Omental fat pad (tissue), 4 donors: ENCODE results near the gene MEGF11. TPM values are rescaled to one million over a fixed set of nuclear protein-coding genes. Genes with fewer than 3 reads are reported as not detected.

ENCODE experiments used
- ATAC-seq: fragments of 150-250 bp; one replicate; pipeline ENCODE4 v1.9.1; 2016; ENCODE audit warnings: mild to moderate bottlenecking, moderate library complexity; ENCODE audit not compliant: low FRiP score
- DNase-seq: peaks from one replicate; pipeline ENCODE4 v3.0.0-alpha.2; 2019; ENCODE audit warnings: low spot score
- total RNA-seq, 4 donors: library from RNA; depleted of rRNA; stranded (reverse); fragments of >200 nt; gene quantifications; one replicate each; pipeline ENCODE4 v1.1.0, GENCODE V29; 2016
- TF ChIP-seq, protein P1 (sequence below), 3 donors: fragments of 450-650 bp; IDR thresholded peaks; one replicate each; pipeline ENCODE4 v1.5.1; 2016 to 2017; ENCODE audit warnings: antibody characterized with exemption in 3 of 3, mild to moderate bottlenecking in 3 of 3, moderate library complexity in 2 of 3

The MEGF11 gene
- total RNA-seq, 4 donors from 2014 or later, result 0.47 TPM; not detected in 3

- TF ChIP-seq, protein P1, sequence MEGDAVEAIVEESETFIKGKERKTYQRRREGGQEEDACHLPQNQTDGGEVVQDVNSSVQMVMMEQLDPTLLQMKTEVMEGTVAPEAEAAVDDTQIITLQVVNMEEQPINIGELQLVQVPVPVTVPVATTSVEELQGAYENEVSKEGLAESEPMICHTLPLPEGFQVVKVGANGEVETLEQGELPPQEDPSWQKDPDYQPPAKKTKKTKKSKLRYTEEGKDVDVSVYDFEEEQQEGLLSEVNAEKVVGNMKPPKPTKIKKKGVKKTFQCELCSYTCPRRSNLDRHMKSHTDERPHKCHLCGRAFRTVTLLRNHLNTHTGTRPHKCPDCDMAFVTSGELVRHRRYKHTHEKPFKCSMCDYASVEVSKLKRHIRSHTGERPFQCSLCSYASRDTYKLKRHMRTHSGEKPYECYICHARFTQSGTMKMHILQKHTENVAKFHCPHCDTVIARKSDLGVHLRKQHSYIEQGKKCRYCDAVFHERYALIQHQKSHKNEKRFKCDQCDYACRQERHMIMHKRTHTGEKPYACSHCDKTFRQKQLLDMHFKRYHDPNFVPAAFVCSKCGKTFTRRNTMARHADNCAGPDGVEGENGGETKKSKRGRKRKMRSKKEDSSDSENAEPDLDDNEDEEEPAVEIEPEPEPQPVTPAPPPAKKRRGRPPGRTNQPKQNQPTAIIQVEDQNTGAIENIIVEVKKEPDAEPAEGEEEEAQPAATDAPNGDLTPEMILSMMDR (IDR thresholded peaks at IDR 0.05), result no peak
- ATAC-seq, result no peak
Measured at GRCh38 chr15:66163553-66163952, 90.0 kb downstream of the MEGF11 start.

DNA sequence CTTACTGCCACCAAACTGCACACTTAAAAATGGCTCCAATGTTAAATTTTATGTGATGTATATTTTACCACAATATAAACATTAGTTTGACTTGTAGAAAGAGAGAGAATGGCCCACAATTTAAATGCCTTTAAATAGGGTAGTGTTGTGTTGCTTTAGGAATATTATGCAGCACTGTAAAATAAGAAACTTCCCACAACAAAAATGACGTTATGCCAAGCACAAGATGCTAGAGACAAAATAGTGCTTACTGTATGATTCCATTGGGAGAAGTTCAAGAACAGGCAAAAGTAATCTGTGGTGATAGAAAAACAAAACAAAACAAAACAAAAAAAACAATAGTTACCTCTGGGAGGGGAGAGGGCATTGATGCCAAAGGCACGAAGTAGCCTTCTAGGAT lies 91.3 kb downstream of the MEGF11 start:
- TF ChIP-seq, protein P1 (IDR thresholded peaks at IDR 0.05), result no peak
- ATAC-seq, result no peak
- DNase-seq, result no peak

More at GRCh38 chr15:66163553-66163952, 90.0 kb downstream of the MEGF11 start:
- no peak for DNase-seq

DNA sequence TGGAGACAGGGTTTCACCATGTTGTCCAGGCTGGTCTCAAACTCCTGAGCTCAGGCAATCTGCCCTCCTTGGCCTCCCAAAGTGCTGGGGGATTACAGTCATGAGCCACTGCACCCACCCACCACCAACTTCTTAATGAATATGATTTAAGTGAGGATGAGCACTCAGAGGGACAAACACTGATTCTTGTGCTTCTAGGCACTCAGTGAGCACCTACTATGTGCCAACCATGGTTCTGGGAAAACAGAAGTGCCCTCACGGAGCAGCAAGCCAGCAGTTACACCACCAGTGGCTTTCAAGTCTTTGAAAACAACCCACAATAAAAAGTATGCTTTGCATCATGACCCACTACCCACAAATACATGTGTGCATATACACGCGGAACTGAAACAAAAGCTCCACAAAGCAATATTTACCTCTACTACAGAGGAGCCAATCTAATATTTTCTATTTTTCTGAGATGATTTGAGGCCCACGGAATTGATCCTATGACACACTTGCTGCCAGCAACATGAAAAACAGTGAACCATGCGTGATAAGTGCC lies 91.9 kb downstream of the MEGF11 start:
- DNase-seq (no peak), ATAC-seq (no peak)
- TF ChIP-seq, protein P1 (IDR thresholded peaks at IDR 0.05), result no peak

- DNase-seq (no peak), ATAC-seq (no peak)
- TF ChIP-seq, protein P1 (IDR thresholded peaks at IDR 0.05), result no peak
Measured at GRCh38 chr15:66161108-66161507, 92.4 kb downstream of the MEGF11 start.

- TF ChIP-seq, protein P1 (IDR thresholded peaks at IDR 0.05), result no peak
- no peak for ATAC-seq
- DNase-seq, result no peak
Measured at GRCh38 chr15:66157507-66157906, 96.0 kb downstream of the MEGF11 start.

DNA sequence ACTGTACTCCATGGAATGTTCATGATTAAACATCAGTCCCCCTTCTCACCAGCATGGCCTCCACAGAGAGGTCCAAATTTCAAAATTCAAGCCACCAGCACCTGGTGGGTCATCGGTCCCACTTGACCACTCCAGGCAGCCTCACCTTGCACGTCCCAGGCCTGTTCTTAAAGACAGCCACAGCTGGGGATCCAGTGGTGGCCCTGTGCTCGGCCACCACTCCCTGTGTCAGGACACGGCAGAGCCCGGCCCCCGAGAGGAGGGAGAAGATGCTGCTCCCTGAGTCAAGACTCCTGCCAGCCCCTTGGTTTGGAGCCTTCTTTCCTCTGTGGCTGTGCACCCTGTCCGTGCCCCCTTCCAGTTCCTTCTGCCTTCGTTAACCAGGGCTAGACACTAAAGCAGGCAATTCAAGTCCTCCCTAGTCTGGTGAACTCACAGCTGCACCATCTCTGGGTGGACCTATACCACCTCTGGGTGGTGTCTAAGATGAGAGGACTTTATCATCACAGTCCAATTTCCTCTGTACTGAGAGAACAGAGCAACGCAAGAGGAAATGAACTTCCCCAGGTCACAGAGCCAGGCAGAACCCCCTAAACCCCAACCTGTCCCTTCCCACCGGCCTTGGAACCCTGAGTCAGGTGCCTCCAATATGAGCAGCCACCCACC lies 97.1 kb downstream of the MEGF11 start:
- DNase-seq, result no peak
- ATAC-seq, result no peak
- TF ChIP-seq, protein P1 (IDR thresholded peaks at IDR 0.05), result no peak

- no peak for DNase-seq
- ATAC-seq, result no peak
- TF ChIP-seq, protein P1 (IDR thresholded peaks at IDR 0.05), result no peak
Measured at GRCh38 chr15:66155065-66155464, 98.5 kb downstream of the MEGF11 start.
